Measurements from ENCODE around the gene POLG2.
"Not testable (repeated sequence)": the region's sequence is repeated elsewhere in the genome, so short reads cannot be mapped to it uniquely, and the experiment has no call there.

GRCh38 chr17:64495300-64495699 is 1.6 kb downstream of the POLG2 start:
- not testable (repeated sequence) for TF ChIP-seq CTCF (conservative IDR thresholded peaks at IDR 0.05; ENCODE audit: low read depth, low read length); EZH2 (IDR thresholded peaks at IDR 0.05; ENCODE audit: low read length, unreplicated experiment); EZH2phosphoT487 (IDR thresholded peaks at IDR 0.05; ENCODE audit: borderline replicate concordance, low read length)
